Measurements from ENCODE around the gene PPP1R9A. TPM values are rescaled to one million over a fixed set of nuclear protein-coding genes. Genes with fewer than 3 reads are reported as not detected.
A peak's percentile ranks its signal among the peaks of the same experiment; 100 is the strongest.

The PPP1R9A gene
- total RNA-seq, 3 donors from 2014 or later = 7.5 to 34.7 (median 19.3) TPM

DNA sequence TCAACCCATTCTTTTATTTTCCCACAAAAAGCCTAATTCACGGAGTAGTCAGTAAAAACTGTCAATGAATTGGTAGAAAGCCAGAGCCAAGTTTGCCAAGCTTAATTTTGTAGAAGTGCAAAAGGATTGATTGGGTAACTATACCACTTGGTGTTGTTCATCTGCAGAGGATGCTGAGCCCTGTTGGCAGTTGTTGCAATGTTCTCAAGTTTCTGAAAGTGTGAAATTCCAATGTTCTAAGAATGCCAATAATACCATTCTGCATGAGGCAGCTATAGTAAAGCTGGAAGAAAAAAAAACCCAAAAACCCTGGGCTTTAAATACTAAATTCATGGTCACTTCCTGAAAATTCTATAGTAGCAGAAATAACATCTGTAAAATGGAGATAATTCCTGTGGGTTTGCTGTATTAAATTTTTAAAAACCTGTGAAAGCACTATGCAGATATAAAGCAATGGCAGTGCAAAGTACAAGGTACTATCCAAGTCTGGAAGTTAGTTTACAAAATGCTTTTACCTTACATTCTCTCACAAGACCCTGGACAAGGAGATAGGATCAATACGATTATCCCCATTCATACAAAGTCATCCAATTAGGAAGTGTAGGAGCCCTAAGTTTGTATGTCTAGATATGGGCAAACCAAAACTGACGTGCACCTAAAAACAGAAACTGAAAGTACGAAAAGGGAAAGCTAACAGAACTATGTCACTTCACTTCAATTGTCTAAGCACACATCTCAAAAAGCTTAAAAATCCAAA, 423.0 kb downstream of the PPP1R9A start:
- H3K4me1 ChIP-seq = no peaks in the 10 kb centered on the region
- H3K27ac ChIP-seq = no peak overlapping the region
- no peaks in the 10 kb centered on the region for H3K9me3 ChIP-seq
- peak overlapping the region; percentile 13 to 41 (median 37) for H3K4me3 ChIP-seq
- no peaks in the 10 kb centered on the region for H3K27me3 ChIP-seq
- DNase-seq (ENCODE audit: low spot score in 2 of 2) = no peak
- no peaks in the 10 kb centered on the region for H3K36me3 ChIP-seq
- TF ChIP-seq POLR2A (IDR thresholded peaks at IDR 0.05) (no peak), POLR2AphosphoS5 (IDR thresholded peaks at IDR 0.05) (no peak)
- TF ChIP-seq, protein P1, sequence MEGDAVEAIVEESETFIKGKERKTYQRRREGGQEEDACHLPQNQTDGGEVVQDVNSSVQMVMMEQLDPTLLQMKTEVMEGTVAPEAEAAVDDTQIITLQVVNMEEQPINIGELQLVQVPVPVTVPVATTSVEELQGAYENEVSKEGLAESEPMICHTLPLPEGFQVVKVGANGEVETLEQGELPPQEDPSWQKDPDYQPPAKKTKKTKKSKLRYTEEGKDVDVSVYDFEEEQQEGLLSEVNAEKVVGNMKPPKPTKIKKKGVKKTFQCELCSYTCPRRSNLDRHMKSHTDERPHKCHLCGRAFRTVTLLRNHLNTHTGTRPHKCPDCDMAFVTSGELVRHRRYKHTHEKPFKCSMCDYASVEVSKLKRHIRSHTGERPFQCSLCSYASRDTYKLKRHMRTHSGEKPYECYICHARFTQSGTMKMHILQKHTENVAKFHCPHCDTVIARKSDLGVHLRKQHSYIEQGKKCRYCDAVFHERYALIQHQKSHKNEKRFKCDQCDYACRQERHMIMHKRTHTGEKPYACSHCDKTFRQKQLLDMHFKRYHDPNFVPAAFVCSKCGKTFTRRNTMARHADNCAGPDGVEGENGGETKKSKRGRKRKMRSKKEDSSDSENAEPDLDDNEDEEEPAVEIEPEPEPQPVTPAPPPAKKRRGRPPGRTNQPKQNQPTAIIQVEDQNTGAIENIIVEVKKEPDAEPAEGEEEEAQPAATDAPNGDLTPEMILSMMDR (IDR thresholded peaks at IDR 0.05) = no peak
- intact Hi-C loops (cut with DNase I; ENCODE audit: low total_unique reads) = loop anchor here (5.0 kb wide), 1 partner anchor 238 kb away; no protein-coding TSS in a partner anchor

DNA sequence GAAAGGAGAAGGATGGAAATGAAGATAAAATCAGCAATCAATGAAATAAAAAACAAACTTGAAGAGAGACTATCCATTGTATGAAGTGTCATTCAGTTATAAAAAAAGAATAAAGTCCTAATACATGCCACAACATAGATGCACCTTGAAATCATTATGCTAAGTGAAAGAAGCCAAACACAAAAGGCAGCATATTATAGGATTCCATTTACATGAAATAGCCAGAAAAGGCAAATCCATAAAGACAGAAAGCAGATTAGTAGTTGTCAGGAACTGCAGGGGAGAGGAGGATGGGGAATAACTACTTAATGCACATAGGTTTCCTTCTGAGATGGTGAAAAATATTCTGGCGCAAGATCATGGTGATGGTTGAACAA, 423.6 kb downstream of the PPP1R9A start:
- Histone ChIP-seq H3K4me3 (peak overlapping the region in 2 of 3 donors; percentile 37 to 41), H3K27me3 (no peaks in the 10 kb centered on the region), H3K27ac (no peak overlapping the region), H3K9me3 (no peaks in the 10 kb centered on the region), H3K36me3 (no peaks in the 10 kb centered on the region), H3K4me1 (no peaks in the 10 kb centered on the region)
- TF ChIP-seq, protein P1 (IDR thresholded peaks at IDR 0.05) = no peak
- TF ChIP-seq POLR2AphosphoS5 (IDR thresholded peaks at IDR 0.05) (no peak), POLR2A (IDR thresholded peaks at IDR 0.05) (no peak)
- intact Hi-C loops (cut with DNase I; ENCODE audit: low total_unique reads) = loop anchor here (5.0 kb wide), 1 partner anchor 239 kb away; no protein-coding TSS in a partner anchor
- DNase-seq (ENCODE audit: low spot score in 2 of 2) = no peak

GRCh38 chr7:95334447-95334846, 427.1 kb downstream of the PPP1R9A start:
- H3K4me1 ChIP-seq = no peaks in the 10 kb centered on the region
- intact Hi-C loops (cut with DNase I; ENCODE audit: low total_unique reads) = loop anchor here (5.0 kb wide), 1 partner anchor 242 kb away; no protein-coding TSS in a partner anchor
- H3K9me3 ChIP-seq = no peaks in the 10 kb centered on the region
- no peak for DNase-seq (ENCODE audit: low spot score in 2 of 2)
- H3K36me3 ChIP-seq = no peaks in the 10 kb centered on the region
- H3K27ac ChIP-seq = no peak overlapping the region
- no peak for TF ChIP-seq POLR2A (IDR thresholded peaks at IDR 0.05)
- TF ChIP-seq POLR2AphosphoS5 (IDR thresholded peaks at IDR 0.05) = no peak
- TF ChIP-seq, protein P1 (IDR thresholded peaks at IDR 0.05) = no peak
- H3K4me3 ChIP-seq = no peak overlapping the region
- no peaks in the 10 kb centered on the region for H3K27me3 ChIP-seq

GRCh38 chr7:95335093-95335492, 427.7 kb downstream of the PPP1R9A start:
- Histone ChIP-seq H3K9me3 (no peaks in the 10 kb centered on the region), H3K27ac (no peak overlapping the region), H3K36me3 (no peaks in the 10 kb centered on the region), H3K27me3 (no peaks in the 10 kb centered on the region), H3K4me1 (no peaks in the 10 kb centered on the region), H3K4me3 (no peak overlapping the region)
- intact Hi-C loops (cut with DNase I; ENCODE audit: low total_unique reads) = no loop called here
- TF ChIP-seq POLR2AphosphoS5 (IDR thresholded peaks at IDR 0.05) (no peak), POLR2A (IDR thresholded peaks at IDR 0.05) (no peak)
- TF ChIP-seq, protein P1 (IDR thresholded peaks at IDR 0.05) = no peak
- DNase-seq (ENCODE audit: low spot score in 2 of 2) = no peak

DNA sequence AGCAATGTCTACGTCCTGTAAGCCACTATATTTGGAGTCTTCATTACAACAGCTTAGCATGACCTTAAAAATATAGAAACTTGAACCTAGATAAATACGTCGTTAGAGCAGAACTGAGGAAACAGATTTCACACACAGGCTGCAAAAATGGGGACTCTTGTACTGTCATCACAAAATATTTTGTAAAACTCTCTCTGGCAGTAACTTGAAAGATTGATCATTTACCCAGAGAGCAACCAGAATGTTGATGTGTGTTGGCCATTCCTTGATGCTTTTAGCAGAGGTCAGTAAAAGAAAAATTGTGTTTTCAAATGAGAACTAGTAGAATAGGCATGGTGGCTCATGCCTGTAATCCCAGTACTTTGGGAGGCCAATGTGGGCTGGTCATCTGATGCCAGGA, 431.4 kb downstream of the PPP1R9A start:
- no peaks in the 10 kb centered on the region for H3K27me3 ChIP-seq
- H3K4me3 ChIP-seq = no peak overlapping the region
- H3K4me1 ChIP-seq = no peaks in the 10 kb centered on the region
- TF ChIP-seq POLR2A (IDR thresholded peaks at IDR 0.05) = no peak
- TF ChIP-seq, protein P1 (IDR thresholded peaks at IDR 0.05) = no peak
- no peak for TF ChIP-seq POLR2AphosphoS5 (IDR thresholded peaks at IDR 0.05)
- no peak overlapping the region for H3K27ac ChIP-seq
- H3K36me3 ChIP-seq = no peaks in the 10 kb centered on the region
- DNase-seq (ENCODE audit: low spot score in 2 of 2) = no peak
- no peaks in the 10 kb centered on the region for H3K9me3 ChIP-seq
- intact Hi-C loops (cut with DNase I; ENCODE audit: low total_unique reads) = no loop called here
